Stimulated activated CD4-positive, alpha-beta T cell treated with anti-CD3 and anti-CD28 coated beads, Interleukin-1b, Interleukin-23, amount 100 ng/mL, for 4 hours (primary cell): Measurements from ENCODE around the gene KLHL10.

Experiments used
- DNase-seq, 2 donors: peaks; one replicate each; pipeline ENCODE4 v3.0.0-alpha.2; 2020; ENCODE audit warnings: low read depth in 2 of 2

KLHL10 gene

DNA sequence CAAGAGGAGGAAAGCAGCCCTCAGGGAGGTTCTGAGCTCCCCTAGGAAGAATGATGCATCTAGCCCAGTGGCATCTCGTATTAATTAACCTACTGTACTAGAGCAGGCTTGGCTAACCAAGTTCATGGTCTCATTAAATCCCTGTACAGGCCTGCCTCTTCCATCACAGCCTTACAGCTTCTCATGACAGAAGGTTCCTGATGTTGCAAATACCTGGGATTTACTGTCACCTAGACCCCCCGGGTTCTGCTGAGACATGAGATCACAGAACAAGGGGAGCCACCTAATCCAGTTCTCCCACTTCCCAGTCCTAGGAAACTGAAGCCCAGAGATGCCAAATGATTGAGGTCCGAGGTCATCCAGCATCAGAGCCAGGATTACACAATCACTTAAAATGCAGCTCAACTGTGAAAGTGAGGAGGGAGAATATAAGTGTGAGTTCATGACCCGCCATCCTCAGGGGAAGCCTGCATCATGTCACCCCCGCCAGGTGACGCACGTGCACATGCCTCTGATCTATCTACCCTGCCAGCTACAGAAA is 57.2 kb downstream of the KLHL10 start:
- DNase-seq = no peak

DNA sequence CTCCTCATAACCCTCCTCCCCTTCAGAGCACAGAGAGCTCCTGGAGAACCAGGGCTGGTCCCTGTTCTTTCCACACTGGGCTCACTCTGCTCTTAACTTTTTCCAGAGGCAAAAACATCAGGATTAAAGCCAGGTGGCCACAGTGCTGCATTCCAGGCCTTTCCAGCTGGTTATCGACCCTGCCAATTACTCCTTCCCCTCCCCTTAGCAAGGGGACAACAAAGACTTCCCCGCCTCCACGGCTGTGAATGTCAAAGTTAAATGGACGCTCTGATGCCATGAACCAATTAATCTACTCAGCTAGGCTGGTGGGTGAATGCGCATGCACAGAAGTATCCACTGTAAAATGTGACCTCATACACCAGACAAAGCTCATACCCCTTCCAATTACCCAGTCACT is 58.0 kb downstream of the KLHL10 start:
- DNase-seq = no peak

DNA sequence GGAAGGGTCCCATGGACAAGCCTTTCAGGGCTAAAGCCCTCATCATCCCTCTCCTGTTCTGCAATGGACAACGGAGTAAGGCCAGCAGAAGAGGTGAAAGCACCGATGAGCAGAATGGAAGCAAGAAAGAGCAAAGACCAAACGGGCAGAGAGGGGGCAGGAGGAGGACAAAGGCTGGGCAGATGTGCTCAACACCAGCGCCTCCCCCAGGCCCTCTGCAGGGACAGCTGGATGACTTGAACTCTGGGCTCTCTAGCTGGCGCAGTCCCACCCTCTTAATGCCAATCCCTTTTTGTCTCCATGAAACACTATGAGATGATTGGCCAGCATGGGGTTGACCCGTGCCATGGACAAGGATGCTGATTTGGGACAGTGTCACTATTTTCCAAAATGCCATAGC is 59.1 kb downstream of the KLHL10 start:
- no peak for DNase-seq
